Endothelial cell of umbilical vein (primary cell): ENCODE measurements around the gene GNAQ.

Experiments used
- EZH2 ChIP-seq: IDR thresholded peaks from 2 replicates; pipeline ENCODE4 v1.6.1; 2012; ENCODE audit warnings: borderline replicate concordance, low read depth, mild to moderate bottlenecking, moderate library complexity, low read length, inconsistent platforms; ENCODE audit not compliant: severe bottlenecking
- TF ChIP-seq, protein P1 (sequence below): IDR thresholded peaks from 2 replicates; pipeline ENCODE4 v1.6.1; 2011; ENCODE audit not compliant: insufficient read depth, insufficient read length

DNA sequence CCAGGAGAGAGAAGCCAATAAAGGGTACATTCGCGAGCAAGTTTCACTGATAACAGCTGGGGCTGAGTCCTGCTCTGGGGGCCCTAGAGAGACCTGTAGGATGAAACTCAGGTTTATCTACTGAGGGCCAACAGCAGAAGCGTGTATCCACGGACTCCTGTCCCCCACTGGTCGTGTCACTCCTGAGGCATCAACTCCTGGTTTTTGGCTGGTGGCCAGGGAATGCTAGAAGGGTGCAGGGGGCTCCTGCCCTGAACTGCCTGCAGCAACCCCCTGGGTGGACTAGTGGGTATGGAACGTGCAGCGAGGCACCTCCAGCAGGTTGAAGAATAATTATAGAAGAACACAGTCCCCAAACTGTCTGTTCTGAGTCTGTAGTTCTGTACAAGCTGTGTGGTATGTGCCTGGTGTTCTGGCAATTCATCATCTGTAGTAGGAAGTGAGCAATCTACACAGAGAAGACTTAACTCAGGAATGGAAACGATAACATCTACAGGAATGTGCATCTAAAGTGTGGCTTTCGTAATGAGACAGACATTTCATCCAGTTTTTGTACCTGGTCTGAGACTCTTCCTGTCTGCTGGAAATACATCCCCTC is 319.0 kb downstream of the GNAQ start:
- TF ChIP-seq, protein P1, sequence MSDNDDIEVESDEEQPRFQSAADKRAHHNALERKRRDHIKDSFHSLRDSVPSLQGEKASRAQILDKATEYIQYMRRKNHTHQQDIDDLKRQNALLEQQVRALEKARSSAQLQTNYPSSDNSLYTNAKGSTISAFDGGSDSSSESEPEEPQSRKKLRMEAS = no peak
- no peak for TF ChIP-seq EZH2
